Mesothelial cell of epicardium (in vitro differentiated cells): ENCODE data around the gene WAS. TPM values are rescaled to one million over a fixed set of nuclear protein-coding genes. Genes with fewer than 3 reads are reported as not detected.

ENCODE experiments used
- DNase-seq, 2 experiments: peaks; one replicate each; pipeline ENCODE4 v3.0.0; 2021; ENCODE audit warnings: low spot score in 2 of 2; ENCODE audit not compliant: unreplicated experiment in 2 of 2
- H3K27ac Mint-ChIP-seq: 2 replicates; pipeline ENCODE4 v1.8.0; 2021; ENCODE audit warnings: mixed read lengths
- H3K27me3 Mint-ChIP-seq: 2 replicates; pipeline ENCODE4 v1.8.0; 2021; ENCODE audit warnings: low read depth, mixed read lengths
- H3K36me3 Mint-ChIP-seq: 2 replicates; pipeline ENCODE4 v1.8.0; 2021; ENCODE audit warnings: mixed read lengths
- H3K4me1 Mint-ChIP-seq: 2 replicates; pipeline ENCODE4 v1.8.0; 2021; ENCODE audit warnings: mixed read lengths
- H3K4me3 Mint-ChIP-seq: 2 replicates; pipeline ENCODE4 v1.8.0; 2021; ENCODE audit warnings: mild to moderate bottlenecking, moderate library complexity, mixed read lengths
- H3K9me3 Mint-ChIP-seq: 2 replicates; pipeline ENCODE4 v1.8.0; 2021; ENCODE audit warnings: mixed read lengths
- CTCF ChIP-seq: fragments of 200-600 bp; sonication (generic); IDR thresholded peaks from one replicate; pipeline ENCODE4 v1.5.0; 2021; ENCODE audit warnings: antibody characterized with exemption; ENCODE audit not compliant: unreplicated experiment
- total RNA-seq: library from RNA; stranded (reverse); gene quantifications from 3 replicates; pipeline ENCODE4 v1.2.1, GENCODE V29; 2021

Gene WAS
- total RNA-seq, 1 donor from 2014 or later, result 1.5 TPM

- no peak for DNase-seq
- Mint-ChIP-seq H3K4me3 (no peak overlapping the region), H3K4me1 (no peaks in the 10 kb centered on the region), H3K36me3 (no peaks in the 10 kb centered on the region), H3K9me3 (peaks cover 4% of the 10 kb centered on the region), H3K27me3 (no peaks in the 10 kb centered on the region), H3K27ac (no peak overlapping the region)
- no peak for TF ChIP-seq CTCF
These were observed 27.7 kb downstream of the WAS start for GRCh38 chrX:48711162-48711928.

GRCh38 chrX:48711929-48712505 is 28.4 kb downstream of the WAS start:
- TF ChIP-seq CTCF, result no peak
- Mint-ChIP-seq H3K27me3 (no peaks in the 10 kb centered on the region), H3K9me3 (peaks cover 6% of the 10 kb centered on the region), H3K4me1 (no peaks in the 10 kb centered on the region), H3K4me3 (no peak overlapping the region), H3K27ac (no peak overlapping the region), H3K36me3 (no peaks in the 10 kb centered on the region)
- no peak for DNase-seq

GRCh38 chrX:48713847-48714246 is 30.2 kb downstream of the WAS start:
- H3K27ac Mint-ChIP-seq, result no peak overlapping the region
- no peaks in the 10 kb centered on the region for H3K36me3 Mint-ChIP-seq
- peaks cover 16% of the 10 kb centered on the region for H3K9me3 Mint-ChIP-seq
- H3K4me1 Mint-ChIP-seq, result no peaks in the 10 kb centered on the region
- no peaks in the 10 kb centered on the region for H3K27me3 Mint-ChIP-seq
- no peak for TF ChIP-seq CTCF
- no peak for DNase-seq
- H3K4me3 Mint-ChIP-seq, result no peak overlapping the region

- Mint-ChIP-seq H3K4me1 (no peaks in the 10 kb centered on the region), H3K36me3 (no peaks in the 10 kb centered on the region), H3K27ac (no peak overlapping the region), H3K9me3 (peaks cover 18% of the 10 kb centered on the region), H3K4me3 (no peak overlapping the region), H3K27me3 (no peaks in the 10 kb centered on the region)
- TF ChIP-seq CTCF, result no peak
- no peak for DNase-seq
These were observed 31.0 kb downstream of the WAS start for GRCh38 chrX:48714573-48714972.

- TF ChIP-seq CTCF, result no peak
- no peak for DNase-seq
- H3K4me1 Mint-ChIP-seq, result no peaks in the 10 kb centered on the region
- no peak overlapping the region for H3K4me3 Mint-ChIP-seq
- no peaks in the 10 kb centered on the region for H3K27me3 Mint-ChIP-seq
- no peak overlapping the region for H3K27ac Mint-ChIP-seq
- no peaks in the 10 kb centered on the region for H3K36me3 Mint-ChIP-seq
- peaks cover 18% of the 10 kb centered on the region for H3K9me3 Mint-ChIP-seq
These were observed 31.5 kb downstream of the WAS start for GRCh38 chrX:48715072-48715471.
